Stimulated activated CD4-positive, alpha-beta T cell treated with anti-CD3 and anti-CD28 coated beads, TNF-alpha, amount 100 ng/mL, for 1 hour (primary cell): ENCODE results near the gene DCDC2B.

Experiments used
- DNase-seq, 3 donors: peaks; one replicate each; pipeline ENCODE4 v3.0.0-alpha.2; 2020; ENCODE audit warnings: low read depth in 3 of 3, low spot score in 1 of 3

Gene DCDC2B

DNA sequence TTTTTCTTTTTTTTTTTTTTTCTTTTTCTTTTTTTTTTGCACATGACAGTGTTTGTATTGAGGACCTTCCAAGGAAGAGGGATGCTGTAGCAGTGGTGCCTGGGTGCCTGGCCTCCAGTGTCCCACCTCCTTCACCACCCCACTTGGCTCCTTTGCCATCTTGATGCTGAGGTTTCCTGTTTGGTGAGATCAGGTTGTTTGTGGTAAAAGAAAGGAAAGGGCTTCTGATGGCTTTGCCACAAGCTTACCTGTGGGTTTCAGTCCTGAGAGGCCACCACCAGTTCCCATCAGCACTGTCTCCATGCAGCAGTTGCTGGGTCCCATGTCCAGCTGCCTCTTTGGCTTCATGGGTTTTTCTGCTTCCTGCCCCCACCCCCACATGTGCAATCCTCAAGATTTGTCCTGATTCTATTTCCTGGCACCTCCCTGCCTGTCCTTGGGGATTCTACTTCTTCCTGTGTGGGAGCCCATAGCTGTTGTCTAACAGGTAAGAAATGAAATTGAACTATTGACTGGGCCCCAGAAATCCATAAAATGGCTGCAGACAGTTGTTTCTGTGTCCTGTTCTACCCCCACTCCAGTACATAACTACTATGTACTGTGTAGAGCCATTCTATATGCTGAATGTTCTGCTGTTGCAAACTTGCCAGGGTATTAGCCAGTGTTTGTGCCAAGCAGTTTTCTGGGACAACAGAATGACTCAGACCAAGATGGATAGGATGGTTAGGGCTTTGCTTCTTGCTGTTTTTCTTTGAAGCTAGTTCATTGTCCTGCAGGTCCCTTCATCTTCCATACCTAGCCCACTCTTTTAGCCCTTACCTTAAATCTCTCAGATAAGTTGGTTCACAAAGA lies 12.7 kb upstream of the DCDC2B start:
- DNase-seq: no peak

- DNase-seq: no peak
These were observed 11.8 kb upstream of the DCDC2B start for GRCh38 chr1:32197074-32197473.

GRCh38 chr1:32197837-32198236 lies 11.1 kb upstream of the DCDC2B start:
- no peak for DNase-seq

GRCh38 chr1:32198237-32199042 lies 10.4 kb upstream of the DCDC2B start:
- DNase-seq: no peak

DNA sequence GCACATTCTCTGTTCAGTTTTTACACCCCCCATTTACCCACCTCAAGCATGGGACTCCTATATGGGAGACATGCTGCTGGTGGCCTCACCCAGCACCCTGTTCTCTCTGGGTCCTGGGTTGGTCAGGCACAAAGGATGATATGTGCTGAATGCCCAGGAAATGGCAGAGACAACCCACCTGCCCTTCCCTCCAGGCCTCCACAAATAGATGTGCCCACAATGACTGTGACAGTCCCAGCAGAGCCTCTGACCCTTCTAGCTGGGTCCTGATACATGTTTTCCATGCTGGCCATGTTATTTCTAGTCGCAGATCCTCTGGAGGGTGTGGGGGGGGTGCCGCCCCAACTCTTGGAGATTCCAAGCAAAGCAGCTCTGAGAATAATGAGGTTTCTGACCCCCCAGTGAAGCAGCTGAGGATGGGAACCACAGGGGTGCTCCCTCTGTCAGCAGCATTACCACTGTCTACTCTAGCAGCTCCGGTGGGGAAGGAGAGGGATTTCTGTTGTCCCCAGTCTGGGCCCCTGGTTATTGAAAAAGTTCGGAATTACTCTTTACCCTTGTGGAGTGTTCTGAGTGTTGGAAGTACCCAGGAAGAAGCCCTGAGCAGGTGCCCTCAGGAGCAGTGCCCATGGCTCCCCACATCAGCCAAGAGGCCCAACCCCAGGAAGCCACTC lies 9.7 kb upstream of the DCDC2B start:
- no peak for DNase-seq

- DNase-seq: no peak
These were observed 9.2 kb upstream of the DCDC2B start for GRCh38 chr1:32199717-32200072.

- peak in 1 of 3 donors; percentile 37 for DNase-seq
These were observed 8.5 kb upstream of the DCDC2B start, which contains the start of gene CCDC28B for GRCh38 chr1:32200226-32201010. Gene CCDC28B (plus strand): TSS chr1:32200595. CDS start chr1:32201936, 1,341 bp downstream.

DNA sequence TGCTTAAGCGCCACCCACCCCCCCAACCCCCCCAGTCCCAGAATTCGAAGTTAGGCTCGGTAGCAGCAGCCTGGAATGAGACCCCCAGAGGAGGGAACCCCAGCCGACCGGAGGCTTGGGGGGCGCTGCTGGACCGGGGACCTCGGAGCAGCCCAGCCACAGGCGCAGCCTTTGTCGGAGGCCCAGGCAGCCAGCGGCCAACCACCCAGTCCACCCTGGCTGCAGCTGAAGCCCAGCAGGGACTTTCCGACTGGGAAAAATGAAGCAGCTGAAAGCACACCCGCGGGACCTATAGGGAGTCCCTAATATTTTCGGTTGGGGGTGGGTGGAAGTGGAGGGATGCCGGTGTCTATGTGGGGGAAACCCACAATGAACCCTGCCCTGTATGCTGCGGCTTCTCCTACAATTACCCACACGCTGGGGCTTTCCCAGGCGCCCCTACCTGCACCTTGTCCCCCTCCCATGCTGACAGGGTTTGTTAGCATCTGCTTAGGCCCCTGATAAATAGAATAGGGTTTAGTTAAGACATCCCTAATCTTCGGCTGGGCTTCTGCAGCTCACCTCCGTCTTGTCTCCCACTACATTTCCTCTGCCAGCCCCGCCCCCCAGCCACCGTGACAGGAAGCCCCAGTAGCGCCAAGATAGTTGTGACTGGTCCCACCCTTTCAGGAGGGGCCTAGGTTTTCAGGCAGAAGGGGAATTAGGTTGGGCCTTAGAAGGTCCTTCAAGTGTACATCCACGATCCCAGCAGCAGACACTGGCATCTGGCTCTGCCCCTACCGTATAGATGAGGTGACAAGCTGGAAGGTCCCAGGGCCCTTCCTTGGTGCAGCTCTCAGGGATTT lies 7.7 kb upstream of the DCDC2B start:
- DNase-seq: peak; percentile 35 to 61 (median 41)

DNA sequence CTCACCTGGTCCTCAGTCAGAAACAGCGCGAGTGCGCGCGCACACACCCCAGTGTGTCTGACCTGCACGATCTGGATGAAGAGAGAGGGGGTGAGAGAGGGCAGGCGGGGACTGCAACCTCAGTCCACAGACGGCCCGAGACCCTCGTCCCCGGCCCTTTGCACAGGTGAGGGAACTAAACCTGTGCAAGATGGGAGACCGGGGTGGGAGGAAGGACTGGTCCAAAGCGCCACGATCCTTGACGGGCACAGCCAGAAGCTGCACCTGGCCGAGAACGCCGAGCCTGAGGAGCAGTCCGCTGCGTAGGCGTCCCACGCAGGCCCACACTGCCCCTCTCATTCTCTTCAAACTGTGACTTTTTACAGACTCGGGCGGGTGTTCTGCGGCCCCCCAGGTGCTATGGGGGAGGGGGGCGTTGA lies 3.9 kb upstream of the DCDC2B start:
- DNase-seq: no peak

GRCh38 chr1:32205401-32206370 lies 3.2 kb upstream of the DCDC2B start, which contains the start of gene IQCC:
Gene IQCC (plus strand): TSS chr1:32205671. CDS start chr1:32205682, 11 bp downstream.
- DNase-seq: peak; percentile 63 to 75 (median 70)

DNA sequence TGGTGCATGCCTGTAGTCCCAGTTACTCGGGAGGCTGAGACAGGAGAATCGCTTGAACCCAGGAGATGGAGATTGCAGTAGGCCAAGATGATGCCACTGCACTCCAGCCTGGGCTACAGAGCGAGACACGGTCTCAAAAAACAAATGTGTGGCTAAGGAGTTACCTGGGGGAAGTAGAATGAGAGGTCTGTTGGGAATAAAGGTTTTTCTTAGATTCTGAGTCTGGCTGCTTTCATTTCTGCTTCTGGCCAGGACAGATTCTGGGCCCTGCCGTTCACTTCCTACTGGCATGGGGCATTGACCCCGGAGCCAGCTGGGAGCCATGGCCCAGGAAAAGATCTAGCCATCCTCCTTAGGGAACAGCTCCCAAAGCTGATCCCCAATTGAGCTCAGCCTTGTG lies 420 bp upstream of the DCDC2B start:
- DNase-seq: no peak

GRCh38 chr1:32215629-32216480 lies 7.0 kb downstream of the DCDC2B start:
- DNase-seq: peak in 2 of 3 donors; percentile 27 to 33

DNA sequence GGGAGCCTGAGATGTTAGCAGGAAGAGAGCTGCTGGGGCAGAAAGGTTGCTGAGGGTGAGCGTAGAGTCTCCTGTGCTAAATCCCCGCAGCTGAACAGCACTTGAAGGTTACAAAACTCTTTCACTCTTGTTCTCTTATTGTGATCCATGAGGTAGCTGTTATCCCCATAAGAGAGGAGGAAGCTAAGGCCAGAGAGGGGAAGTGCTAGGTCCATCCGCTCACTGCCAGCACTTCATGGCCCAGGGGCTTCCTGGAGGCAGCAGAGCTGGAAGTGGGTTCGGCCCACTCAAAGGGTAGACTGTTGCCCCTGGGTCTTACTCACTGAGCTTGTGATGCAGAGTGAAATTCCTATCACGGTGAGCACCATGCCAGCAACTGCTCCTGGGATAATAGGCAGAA lies 7.7 kb downstream of the DCDC2B start:
- no peak for DNase-seq

- DNase-seq: no peak
These were observed 10.1 kb downstream of the DCDC2B start for GRCh38 chr1:32219022-32219421.

DNA sequence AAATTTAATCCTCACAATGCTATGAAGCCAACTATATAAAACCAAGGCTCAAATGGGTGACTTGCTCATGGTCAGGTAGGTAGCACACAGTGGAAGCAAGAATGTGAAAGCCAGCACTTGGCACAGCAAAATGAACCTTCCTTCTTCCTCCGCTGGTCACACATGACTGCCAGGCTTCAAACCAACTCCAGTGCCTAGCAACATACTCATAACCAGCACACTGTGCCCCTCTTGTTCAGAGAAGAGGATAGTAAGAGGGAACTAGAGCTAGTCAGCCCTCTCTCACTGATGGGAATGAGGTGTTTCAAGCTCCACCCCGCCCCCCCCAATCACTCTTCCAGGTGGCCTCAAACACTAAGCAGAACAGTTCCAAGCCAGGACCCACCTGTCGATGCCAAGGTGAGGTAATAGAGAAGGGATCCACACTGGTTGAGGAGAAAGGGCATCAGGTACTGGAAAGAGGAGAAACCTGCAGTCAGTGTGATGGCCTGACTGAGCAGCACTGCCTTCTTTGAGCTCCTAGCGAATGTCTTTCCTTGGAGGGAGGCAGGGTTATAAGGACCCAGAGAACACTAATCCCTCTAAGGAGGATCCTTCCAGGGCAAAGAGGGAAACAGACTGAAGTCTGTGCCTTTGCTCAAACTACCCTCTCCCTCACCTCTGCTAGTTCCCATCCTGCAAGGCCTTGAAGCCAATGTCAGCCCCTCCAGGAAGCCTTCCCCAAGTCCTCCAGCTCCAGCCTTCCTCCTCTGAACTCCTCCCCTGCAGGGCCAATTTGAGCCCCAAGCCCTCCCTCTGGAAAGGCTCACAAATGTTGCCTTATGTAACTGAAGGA lies 12.1 kb downstream of the DCDC2B start:
- no peak for DNase-seq

- no peak for DNase-seq
These were observed 12.7 kb downstream of the DCDC2B start for GRCh38 chr1:32221581-32221979.
